Measurements from ENCODE around the gene CSTF3. TPM values are rescaled to one million over a fixed set of nuclear protein-coding genes. Genes with fewer than 3 reads are reported as not detected.
A peak's percentile ranks its signal among the peaks of the same experiment; 100 is the strongest.

CSTF3 gene
- total and polyA plus RNA-seq, 9 of the 15 experiments (the other 6 are each of a cell fraction or from before 2014, with no cell fraction given) = 37.0 to 111 (median 61.0) TPM

- no peak overlapping the region for H3K4me3 ChIP-seq
- ATAC-seq = no peak
- intact Hi-C loops (cut with micrococcal nuclease) = no loop called here
- no peaks in the 10 kb centered on the region for H4K20me1 ChIP-seq (replicated peaks; ENCODE audit: control insufficient read depth, insufficient read depth, low read length)
- H3K79me2 ChIP-seq (ENCODE audit: control insufficient read depth, insufficient read depth, low read length) = no peaks in the 10 kb centered on the region
- H3K27me3 ChIP-seq (ENCODE audit: control insufficient read depth in 2 of 2, insufficient read depth in 2 of 2, low read length in 2 of 2) = no peaks in the 10 kb centered on the region
- H2AFZ ChIP-seq (ENCODE audit: low read depth, low read length) = no peak overlapping the region
- no peak overlapping the region for H3K9ac ChIP-seq (ENCODE audit: insufficient read depth in 1 of 2, low read depth in 2 of 2, low read length in 2 of 2)
- no peak for FAIRE-seq
- H3K4me2 ChIP-seq (ENCODE audit: insufficient read depth, low read length) = no peak overlapping the region
- POLR2A ChIA-PET = interaction anchor here (0.5 to 1.1 kb wide), 2 partner anchors 10 to 29 kb away, joined by 3 to 6 read pairs; no protein-coding TSS in a partner anchor
- DNase-seq (ENCODE audit: extremely low read depth in 1 of 4, low spot score in 3 of 4) = no peak
- no TSS peak for BruUV-seq (replicated peaks)
- TF ChIP-seq THAP12 (CRISPR knock-in tag; IDR thresholded peaks at IDR 0.05) (no peak), ATF3 (IDR thresholded peaks at IDR 0.05) (peak; percentile 38; the same call in 1 of the 2 replicates), ATF3 (CRISPR knock-in tag; conservative IDR thresholded peaks at IDR 0.05) (no peak)
- CTCF ChIA-PET (ENCODE audit: low intra/inter-chr PET ratio) = no interaction called here
- no peaks in the 10 kb centered on the region for H3K9me1 ChIP-seq (ENCODE audit: control insufficient read depth, insufficient read depth, low read length)
- H3K36me3 ChIP-seq (ENCODE audit: control insufficient read depth, insufficient read depth, low read length) = no peaks in the 10 kb centered on the region
- no peak overlapping the region for H3K27ac ChIP-seq (ENCODE audit: extremely low read depth, low read depth, low read length)
- no peaks in the 10 kb centered on the region for H3K9me3 ChIP-seq (replicated peaks; ENCODE audit: control insufficient read depth, insufficient read depth, low read depth, low read length)
- no peaks in the 10 kb centered on the region for H3K4me1 ChIP-seq (replicated peaks in 1 of 2; ENCODE audit: control insufficient read depth in 2 of 2, insufficient read depth in 2 of 2, low read length in 2 of 2)
- in situ Hi-C loops (cut with MboI) = no loop called here
Observed at GRCh38 chr11:33116535-33116934, 44.7 kb downstream of the CSTF3 start.
